SK-N-SH (cell line): ENCODE data around the gene CLMN. TPM values are rescaled to one million over a fixed set of nuclear protein-coding genes. Genes with fewer than 3 reads are reported as not detected.

Source experiments
- CTCF ChIA-PET: fragments of 300-600, 350-600 bp; formaldehyde crosslinking; extraction: SDS; loops from one replicate; lab custom pipeline; 2021; lab: Yijun Ruan, JAX
- POLR2A ChIA-PET: fragments of 350-600 bp; sonication (Branson Sonifier 250); formaldehyde crosslinking; extraction: SDS; loops from one replicate; lab custom pipeline; 2020; ENCODE audit warnings: antibody characterized with exemption, inconsistent platforms; lab: Yijun Ruan, JAX
- DNase-seq: peaks from one replicate; pipeline ENCODE4 v3.0.0; 2012
- H2AFZ ChIP-seq: fragments of 200-600 bp; sonication (generic); 2 replicates; pipeline ENCODE4 v1.8.1; 2016; ENCODE audit warnings: antibody characterized with exemption, mild to moderate bottlenecking, low read depth
- H3F3A ChIP-seq: fragments of 200-600 bp; sonication (generic); replicated peaks from 2 replicates; pipeline ENCODE3; 2016; ENCODE audit warnings: antibody characterized with exemption, mild to moderate bottlenecking; ENCODE audit not compliant: insufficient read depth
- H3K27ac ChIP-seq, 2 experiments: fragments of 200-500 bp in 1 of 2; fragments of 200-600 bp in 1 of 2; sonication (Bioruptor generic) in 1 of 2; sonication (generic), shearing (Covaris generic) in 1 of 2; 2 replicates each; pipeline versions ENCODE4 v1.5.1 to v1.6.1; 2014 to 2016; ENCODE audit warnings: low read depth in 2 of 2, inconsistent platforms in 1 of 2, low read length in 1 of 2, mild to moderate bottlenecking in 1 of 2, mixed read lengths in 1 of 2
- H3K27me3 ChIP-seq: fragments of 200-600 bp; sonication (generic), shearing (Covaris generic); 2 replicates; pipeline ENCODE4 v1.6.1; 2016; ENCODE audit warnings: mixed run types; ENCODE audit not compliant: insufficient read depth
- H3K36me3 ChIP-seq, 2 experiments: fragments of 200-500 bp in 1 of 2; fragments of 200-600 bp in 1 of 2; sonication (Bioruptor generic) in 1 of 2; sonication (generic) in 1 of 2; replicated peaks in 1 of 2; 2 replicates each; pipeline versions ENCODE3 to v1.5.1; 2014 to 2016; ENCODE audit warnings: low read length in 1 of 2, mild to moderate bottlenecking in 1 of 2; ENCODE audit not compliant: insufficient read depth in 2 of 2, control insufficient read depth in 1 of 2
- H3K4me1 ChIP-seq, 2 experiments: fragments of 200-500 bp in 1 of 2; fragments of 200-600 bp in 1 of 2; sonication (Bioruptor generic) in 1 of 2; sonication (generic), shearing (Covaris generic) in 1 of 2; 2 replicates each; pipeline versions ENCODE4 v1.5.1 to v1.6.1; 2014 to 2016; ENCODE audit warnings: low read depth in 1 of 2, low read length in 1 of 2, mixed run types in 1 of 2; ENCODE audit not compliant: insufficient read depth in 2 of 2, control insufficient read depth in 1 of 2
- H3K4me2 ChIP-seq: fragments of 200-600 bp; sonication (generic), shearing (Covaris generic); 2 replicates; pipeline ENCODE4 v1.6.1; 2017; ENCODE audit warnings: mixed run types
- H3K4me3 ChIP-seq, 2 experiments: fragments of 200-500 bp in 1 of 2; fragments of 200-600 bp in 1 of 2; sonication (Bioruptor generic) in 1 of 2; sonication (generic), shearing (Covaris generic) in 1 of 2; 2 replicates each; pipeline versions ENCODE4 v1.5.1 to v1.8.1; 2014 to 2016; ENCODE audit warnings: low read depth in 2 of 2, inconsistent platforms in 1 of 2, low read length in 1 of 2, mild to moderate bottlenecking in 1 of 2, mixed read lengths in 1 of 2, moderate library complexity in 1 of 2
- H3K79me2 ChIP-seq: fragments of 200-600 bp; sonication (generic); 2 replicates; pipeline ENCODE4 v1.8.1; 2017; ENCODE audit warnings: mild to moderate bottlenecking; ENCODE audit not compliant: insufficient read depth
- H3K9ac ChIP-seq: fragments of 200-600 bp; sonication (generic); 2 replicates; pipeline ENCODE4 v1.6.1; 2017; ENCODE audit warnings: mixed run types
- H3K9me2 ChIP-seq: fragments of 200-600 bp; sonication (generic); 2 replicates; pipeline ENCODE4 v1.6.1; 2017; ENCODE audit warnings: mixed run types
- H3K9me3 ChIP-seq: fragments of 200-600 bp; sonication (generic); 2 replicates; pipeline ENCODE4 v1.6.1; 2017; ENCODE audit warnings: mixed run types, mild to moderate bottlenecking, moderate library complexity
- H4K20me1 ChIP-seq: fragments of 200-600 bp; sonication (generic); 2 replicates; pipeline ENCODE4 v1.6.1; 2017; ENCODE audit warnings: mild to moderate bottlenecking, mixed run types; ENCODE audit not compliant: insufficient read depth
- ELF1 ChIP-seq: IDR thresholded peaks from 2 replicates; pipeline ENCODE4 v1.4.0; 2012
- EZH2phosphoT487 ChIP-seq: fragments of 200-600 bp; sonication (generic); IDR thresholded peaks from 2 replicates; pipeline ENCODE4 v1.6.1; 2017; ENCODE audit warnings: low read depth, mixed run types, mild to moderate bottlenecking, antibody characterized with exemption, moderate library complexity, borderline replicate concordance
- FOXJ3 ChIP-seq: sonication (generic); formaldehyde crosslinking; IDR thresholded peaks from 2 replicates; pipeline ENCODE4 v1.5.1; 2020; ENCODE audit warnings: mild to moderate bottlenecking, missing genetic modification reagents
- FOXM1 ChIP-seq: IDR thresholded peaks from 2 replicates; pipeline ENCODE4 v1.4.0; 2012; ENCODE audit warnings: low read depth, mild to moderate bottlenecking
- GATA2 ChIP-seq: sonication (generic); formaldehyde crosslinking; IDR thresholded peaks from 2 replicates; pipeline ENCODE4 v1.5.0; 2020; ENCODE audit warnings: mild to moderate bottlenecking, missing genetic modification reagents
- JUND ChIP-seq: IDR thresholded peaks from 2 replicates; pipeline ENCODE4 v1.4.0; 2012
- MXI1 ChIP-seq: IDR thresholded peaks from 2 replicates; pipeline ENCODE4 v1.6.1; 2012; ENCODE audit warnings: mild to moderate bottlenecking, low read depth, low read length, improper control_type of control experiment
- NFIC ChIP-seq: IDR thresholded peaks from 2 replicates; pipeline ENCODE4 v1.4.0; 2012; ENCODE audit warnings: borderline replicate concordance
- NRF1 ChIP-seq: IDR thresholded peaks from 2 replicates; pipeline ENCODE4 v1.6.1; 2012; ENCODE audit warnings: low read depth, mild to moderate bottlenecking, low read length
- PBX3 ChIP-seq: IDR thresholded peaks from 2 replicates; pipeline ENCODE4; 2012
- POLR2AphosphoS5 ChIP-seq: IDR thresholded peaks from 2 replicates; pipeline ENCODE4 v1.6.1; 2012; ENCODE audit warnings: low read depth, low read length
- RAD21 ChIP-seq: IDR thresholded peaks from 2 replicates; pipeline ENCODE4 v1.6.1; 2012; ENCODE audit warnings: mild to moderate bottlenecking, low read length
- RCOR1 ChIP-seq: fragments of 150-350 bp; IDR thresholded peaks from 2 replicates; pipeline ENCODE4 v1.6.1; 2017; ENCODE audit warnings: antibody characterized with exemption, low read length
- RFX5 ChIP-seq: IDR thresholded peaks from 2 replicates; pipeline ENCODE4 v1.6.1; 2012; ENCODE audit warnings: mild to moderate bottlenecking, improper control_type of control experiment, low read length
- RXRA ChIP-seq: IDR thresholded peaks from 2 replicates; pipeline ENCODE4 v1.4.0; 2012; ENCODE audit warnings: low read depth, mild to moderate bottlenecking, borderline replicate concordance
- SIN3A ChIP-seq: IDR thresholded peaks from 2 replicates; pipeline ENCODE4 v1.6.1; 2012; ENCODE audit warnings: low read depth, mild to moderate bottlenecking, low read length, moderate library complexity, borderline replicate concordance
- SMC3 ChIP-seq: IDR thresholded peaks from 2 replicates; pipeline ENCODE4 v1.6.1; 2012; ENCODE audit warnings: low read depth, low read length, improper control_type of control experiment
- TEAD4 ChIP-seq: IDR thresholded peaks from 2 replicates; pipeline ENCODE4 v1.4.0; 2012; ENCODE audit warnings: mild to moderate bottlenecking, borderline replicate concordance; ENCODE audit not compliant: insufficient read depth
- USF1 ChIP-seq: IDR thresholded peaks from 2 replicates; pipeline ENCODE4 v1.4.0; 2012; ENCODE audit warnings: low read depth, borderline replicate concordance
- YY1 ChIP-seq: IDR thresholded peaks from 2 replicates; pipeline ENCODE4 v1.4.0; 2012; ENCODE audit warnings: low read depth, mild to moderate bottlenecking
- WGBS: methylation state at CpG from one replicate; pipeline ENCODE4 v1.1.6; 2017; ENCODE audit warnings: low lambda C conversion rate; 5-methylcytosine and 5-hydroxymethylcytosine counted together
- polyA plus RNA-seq, 3 experiments: library from polyadenylated mRNA; depleted of rRNA; stranded (reverse); fragments of >200 nt; gene quantifications; 2 replicates each; pipeline ENCODE4 v1.2.3, GENCODE V29; 2012

CLMN gene
- polyA plus RNA-seq, 1 of the 3 experiments (the other 2 are of a cell fraction), result 1.4 TPM

GRCh38 chr14:95345032-95345431, 25.3 kb upstream of the CLMN start:
- H3K36me3 ChIP-seq, result no peaks in the 10 kb centered on the region
- CTCF ChIA-PET, result no interaction called here
- H3K9me3 ChIP-seq, result no peaks in the 10 kb centered on the region
- H3K4me1 ChIP-seq, result no peaks in the 10 kb centered on the region
- H3K9me2 ChIP-seq, result no peaks in the 10 kb centered on the region
- WGBS, result 75% methylated on average over 5 of the region's 5 CpGs
- H3K9ac ChIP-seq, result no peak overlapping the region
- H3K4me2 ChIP-seq, result no peak overlapping the region
- H3K79me2 ChIP-seq, result no peaks in the 10 kb centered on the region
- H3K4me3 ChIP-seq, result no peak overlapping the region
- H2AFZ ChIP-seq, result no peak overlapping the region
- no peak for DNase-seq
- POLR2A ChIA-PET, result no interaction called here
- TF ChIP-seq EZH2phosphoT487 (no peak), RXRA (no peak), RFX5 (no peak), ELF1 (no peak), RCOR1 (no peak), FOXJ3 (CRISPR knock-in tag) (no peak), NFIC (no peak)
- no peaks in the 10 kb centered on the region for H3K27me3 ChIP-seq
- H3F3A ChIP-seq, result no peaks in the 10 kb centered on the region
- no peaks in the 10 kb centered on the region for H4K20me1 ChIP-seq
- no peak overlapping the region for H3K27ac ChIP-seq

GRCh38 chr14:95344536-95344935, 24.8 kb upstream of the CLMN start:
- no peak for TF ChIP-seq POLR2AphosphoS5
- TF ChIP-seq GATA2 (CRISPR knock-in tag), result no peak
- no peak for TF ChIP-seq RAD21
- no peak for TF ChIP-seq SIN3A
- no peak for TF ChIP-seq MXI1
- no peak for TF ChIP-seq NFIC
- no peak for TF ChIP-seq TEAD4

GRCh38 chr14:95341564-95341963, 21.9 kb upstream of the CLMN start:
- H3K4me2 ChIP-seq, result no peak overlapping the region
- no peaks in the 10 kb centered on the region for H3F3A ChIP-seq
- H3K9me2 ChIP-seq, result no peaks in the 10 kb centered on the region
- no peak overlapping the region for H2AFZ ChIP-seq
- H3K4me3 ChIP-seq, result no peak overlapping the region
- no peaks in the 10 kb centered on the region for H4K20me1 ChIP-seq
- H3K9ac ChIP-seq, result no peak overlapping the region
- H3K9me3 ChIP-seq, result no peaks in the 10 kb centered on the region
- H3K79me2 ChIP-seq, result no peaks in the 10 kb centered on the region
- no peaks in the 10 kb centered on the region; the same call in 1 of the 2 replicates for H3K27me3 ChIP-seq
- H3K36me3 ChIP-seq, result no peaks in the 10 kb centered on the region
- CTCF ChIA-PET, result interaction anchor here (0.9 kb wide), 1 partner anchor 652 kb away, joined by 3 read pairs; no protein-coding TSS in a partner anchor
- TF ChIP-seq SMC3, result no peak
- TF ChIP-seq JUND, result no peak
- TF ChIP-seq FOXM1, result no peak
- no peak for TF ChIP-seq NRF1
- TF ChIP-seq PBX3, result no peak
- no peak for TF ChIP-seq USF1
- TF ChIP-seq RFX5, result no peak
- no peak for TF ChIP-seq TEAD4
- TF ChIP-seq YY1, result no peak
- WGBS, result 69% methylated on average over 4 of the region's 4 CpGs
- POLR2A ChIA-PET, result no interaction called here
- no peak for DNase-seq
- H3K27ac ChIP-seq, result no peak overlapping the region
- H3K4me1 ChIP-seq, result no peaks in the 10 kb centered on the region

More at GRCh38 chr14:95344536-95344935, 24.8 kb upstream of the CLMN start:
- no peak overlapping the region for H3K27ac ChIP-seq
- H3K4me1 ChIP-seq, result no peaks in the 10 kb centered on the region
- H3K36me3 ChIP-seq, result no peaks in the 10 kb centered on the region
- no peaks in the 10 kb centered on the region for H3F3A ChIP-seq
- CTCF ChIA-PET, result no interaction called here
- H3K9ac ChIP-seq, result no peak overlapping the region
- H3K79me2 ChIP-seq, result no peaks in the 10 kb centered on the region
- POLR2A ChIA-PET, result no interaction called here
- H4K20me1 ChIP-seq, result no peaks in the 10 kb centered on the region
- DNase-seq, result no peak
- H3K4me2 ChIP-seq, result no peak overlapping the region
- no peaks in the 10 kb centered on the region for H3K9me2 ChIP-seq
- no peaks in the 10 kb centered on the region for H3K9me3 ChIP-seq
- H3K27me3 ChIP-seq, result no peaks in the 10 kb centered on the region
- H2AFZ ChIP-seq, result no peak overlapping the region
- H3K4me3 ChIP-seq, result no peak overlapping the region
